Caco-2 (cell line): ENCODE measurements around the gene SHLD2. TPM values are rescaled to one million over a fixed set of nuclear protein-coding genes. Genes with fewer than 3 reads are reported as not detected.
"Not testable (repeated sequence)": the region's sequence is repeated elsewhere in the genome, so short reads cannot be mapped to it uniquely, and the experiment has no call there.

Experiments used
- BruUV-seq: library from RNA; stranded (reverse); fragments of 400-500 nt; replicated peaks from 2 replicates; lab custom pipeline; 2021; lab: Mats Ljungman, UMichigan
- CTCF ChIA-PET: fragments of 300-600 bp; sonication (Branson Sonifier 250); formaldehyde crosslinking; loops from one replicate; lab custom pipeline; 2022; ENCODE audit warnings: antibody characterized with exemption; lab: Charles Lee
- POLR2A ChIA-PET: fragments of 300-600 bp; sonication (Branson Sonifier 250); formaldehyde crosslinking; loops from one replicate; lab custom pipeline; 2022; ENCODE audit warnings: antibody characterized with exemption; lab: Charles Lee
- DNase-seq, 2 experiments: peaks; one replicate each; pipeline versions ENCODE4 v3.0.0 to v3.0.0-alpha.2; 2020 to 2022
- H3K27me3 ChIP-seq: replicated peaks from 2 replicates; pipeline ENCODE4 v1.6.0; 2011; ENCODE audit warnings: low read length; ENCODE audit not compliant: control insufficient read depth, insufficient read depth
- H3K36me3 ChIP-seq: 2 replicates; pipeline ENCODE4 v1.5.1; 2011; ENCODE audit warnings: low read length; ENCODE audit not compliant: control insufficient read depth, insufficient read depth
- H3K4me1 ChIP-seq: fragments of 250-450 bp; sonication (Bioruptor Pico); 2 replicates; pipeline ENCODE4 v1.5.1; 2020; ENCODE audit warnings: mild to moderate bottlenecking
- H3K4me3 ChIP-seq: 2 replicates; pipeline ENCODE4 v1.5.1; 2011; ENCODE audit warnings: low read depth, mild to moderate bottlenecking, control low read depth, low read length
- H3K9me3 ChIP-seq: fragments of 250-450 bp; sonication (Bioruptor Pico); 2 replicates; pipeline ENCODE4 v1.5.1; 2020; ENCODE audit warnings: mild to moderate bottlenecking, moderate library complexity
- H3K27ac Mint-ChIP-seq: one replicate; pipeline ENCODE4 v1.8.0; 2022; ENCODE audit warnings: mixed read lengths; ENCODE audit not compliant: unreplicated experiment
- H3K27me3 Mint-ChIP-seq: one replicate; pipeline ENCODE4 v1.8.0; 2022; ENCODE audit warnings: mixed read lengths; ENCODE audit not compliant: insufficient read depth, unreplicated experiment
- H3K36me3 Mint-ChIP-seq: one replicate; pipeline ENCODE4 v1.8.0; 2022; ENCODE audit warnings: mild to moderate bottlenecking, mixed read lengths; ENCODE audit not compliant: insufficient read depth, unreplicated experiment
- H3K4me1 Mint-ChIP-seq: one replicate; pipeline ENCODE4 v1.8.0; 2022; ENCODE audit warnings: low read depth, mixed read lengths; ENCODE audit not compliant: unreplicated experiment
- H3K4me3 Mint-ChIP-seq: one replicate; pipeline ENCODE4 v1.8.0; 2022; ENCODE audit warnings: mild to moderate bottlenecking, moderate library complexity, mixed read lengths; ENCODE audit not compliant: unreplicated experiment
- H3K9me3 Mint-ChIP-seq: one replicate; pipeline ENCODE4 v1.8.0; 2022; ENCODE audit warnings: mixed read lengths; ENCODE audit not compliant: unreplicated experiment
- intact Hi-C: fragments of 100-400 bp; cut with micrococcal nuclease; formaldehyde crosslinking; loops from one replicate; pipeline ENCODE4 v1.10.0; 2022; ENCODE audit not compliant: unreplicated experiment
- total RNA-seq: library from RNA; stranded (reverse); gene quantifications from 2 replicates; pipeline ENCODE4 v1.2.3, GENCODE V29; 2022

Gene SHLD2
- total RNA-seq, 1 experiment from 2014 or later = 51.0 TPM

DNA sequence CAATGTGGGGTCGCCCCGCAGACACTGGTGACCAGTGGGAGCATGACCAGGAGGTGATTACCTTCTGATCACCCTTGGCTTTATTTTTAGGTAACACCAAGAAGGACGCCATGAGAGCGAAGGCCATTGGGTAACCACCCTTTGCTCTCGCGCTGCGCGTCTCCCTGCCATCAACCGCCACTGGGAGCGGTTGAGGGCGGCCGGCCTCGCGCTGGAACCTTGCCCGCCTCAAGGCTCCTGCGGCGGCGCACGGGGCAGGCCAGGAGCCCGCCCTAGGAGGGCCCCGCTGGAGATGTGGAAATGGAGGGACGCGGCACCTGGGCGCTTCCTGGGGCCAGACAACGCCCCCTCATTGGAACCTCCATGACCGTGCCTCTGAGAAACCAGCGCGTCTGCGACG is 127.8 kb downstream of the SHLD2 start:
- BruUV-seq, H3K4me1 Mint-ChIP-seq, H3K27ac Mint-ChIP-seq, H3K27me3 ChIP-seq, H3K9me3 Mint-ChIP-seq, H3K9me3 ChIP-seq, H3K36me3 ChIP-seq, H3K4me3 Mint-ChIP-seq, CTCF ChIA-PET, H3K36me3 Mint-ChIP-seq, H3K27me3 Mint-ChIP-seq, intact Hi-C loops, H3K4me1 ChIP-seq, H3K4me3 ChIP-seq, DNase-seq, POLR2A ChIA-PET: not testable (repeated sequence)

DNA sequence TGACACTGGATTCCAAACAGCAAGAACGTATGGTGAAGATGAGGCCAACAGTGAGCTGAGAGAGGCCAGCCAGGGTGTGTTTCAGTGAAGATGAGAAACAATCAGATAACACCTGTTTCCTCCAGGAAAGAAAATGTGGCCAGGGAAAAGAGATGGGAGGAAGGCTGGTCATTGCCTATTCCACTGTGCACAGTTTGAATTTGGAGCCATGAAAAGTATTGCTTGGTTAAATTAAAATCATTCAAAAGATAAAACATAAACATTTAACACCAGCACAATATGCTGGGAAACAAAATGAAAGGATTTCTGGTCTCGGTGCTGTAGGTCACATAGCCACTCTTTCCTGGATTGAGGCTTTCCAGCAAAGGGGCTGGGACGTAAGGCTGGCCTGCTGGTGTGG is 130.1 kb downstream of the SHLD2 start, which contains the start of gene NUTM2A:
Gene NUTM2A, plus strand, starts transcription at position 301 of the 400 bp plus-strand sequence. CDS start 383 bp downstream, outside the sequence.
- POLR2A ChIA-PET, CTCF ChIA-PET, H3K27me3 Mint-ChIP-seq, intact Hi-C loops, H3K9me3 ChIP-seq, H3K36me3 ChIP-seq, H3K27me3 ChIP-seq, H3K27ac Mint-ChIP-seq, H3K4me3 ChIP-seq, H3K4me1 Mint-ChIP-seq, H3K4me3 Mint-ChIP-seq, H3K4me1 ChIP-seq, H3K36me3 Mint-ChIP-seq, BruUV-seq, DNase-seq, H3K9me3 Mint-ChIP-seq: not testable (repeated sequence)

GRCh38 chr10:87228247-87228646 is 133.2 kb downstream of the SHLD2 start:
- H3K27ac Mint-ChIP-seq, H3K4me1 ChIP-seq, H3K36me3 Mint-ChIP-seq, H3K27me3 Mint-ChIP-seq, CTCF ChIA-PET, H3K4me1 Mint-ChIP-seq, POLR2A ChIA-PET, H3K9me3 Mint-ChIP-seq, intact Hi-C loops, DNase-seq, H3K36me3 ChIP-seq, BruUV-seq, H3K4me3 ChIP-seq, H3K4me3 Mint-ChIP-seq, H3K27me3 ChIP-seq, H3K9me3 ChIP-seq: not testable (repeated sequence)

DNA sequence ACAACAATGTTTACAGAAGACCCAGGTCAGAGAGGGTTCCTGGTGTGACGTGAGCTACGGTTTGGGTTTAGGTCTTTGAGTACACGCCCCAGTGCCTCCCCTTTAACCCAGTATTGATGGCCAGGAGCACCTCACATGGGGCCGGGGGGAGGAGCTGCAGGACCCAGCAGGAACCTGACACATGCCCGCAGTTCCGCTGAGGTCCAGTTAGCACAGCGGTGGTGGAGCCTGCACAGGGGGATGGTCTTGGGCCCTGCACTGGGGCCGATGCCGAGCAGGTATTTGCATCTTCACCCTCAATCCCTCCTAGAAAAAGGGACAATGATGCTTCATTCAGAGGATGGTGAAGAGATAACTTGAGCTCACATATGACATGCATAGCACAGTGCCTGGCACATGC is 134.2 kb downstream of the SHLD2 start:
- H3K9me3 Mint-ChIP-seq, intact Hi-C loops, CTCF ChIA-PET, POLR2A ChIA-PET, DNase-seq, H3K4me3 Mint-ChIP-seq, H3K27me3 ChIP-seq, H3K36me3 ChIP-seq, BruUV-seq, H3K27ac Mint-ChIP-seq, H3K4me1 Mint-ChIP-seq, H3K4me3 ChIP-seq, H3K9me3 ChIP-seq, H3K36me3 Mint-ChIP-seq, H3K4me1 ChIP-seq, H3K27me3 Mint-ChIP-seq: not testable (repeated sequence)

DNA sequence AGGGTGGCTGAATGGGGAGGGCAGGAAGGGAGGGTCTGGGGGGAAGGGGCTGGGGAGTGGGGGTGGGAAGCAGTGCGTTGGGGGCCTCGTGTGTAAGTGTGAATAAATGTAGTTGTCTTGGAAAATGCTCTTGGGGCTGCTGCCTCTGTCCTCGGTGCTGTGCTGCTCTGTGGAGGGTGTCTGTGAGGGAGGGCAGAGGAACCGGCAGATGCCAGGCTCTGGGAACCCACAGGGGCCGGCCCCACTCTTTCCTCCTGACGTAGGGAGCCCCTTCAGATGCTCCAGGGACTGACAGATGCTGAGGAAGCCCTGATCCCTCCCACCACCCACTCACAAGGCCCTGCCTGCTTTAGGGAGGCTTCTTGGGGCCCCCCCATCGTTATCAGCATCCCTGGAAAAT is 139.8 kb downstream of the SHLD2 start:
- intact Hi-C loops, H3K36me3 Mint-ChIP-seq, H3K27me3 Mint-ChIP-seq, H3K36me3 ChIP-seq, CTCF ChIA-PET, H3K4me3 ChIP-seq, BruUV-seq, DNase-seq, H3K27ac Mint-ChIP-seq, H3K4me1 ChIP-seq, POLR2A ChIA-PET, H3K4me1 Mint-ChIP-seq, H3K4me3 Mint-ChIP-seq, H3K9me3 Mint-ChIP-seq, H3K27me3 ChIP-seq, H3K9me3 ChIP-seq: not testable (repeated sequence)

GRCh38 chr10:87237244-87237643 is 142.2 kb downstream of the SHLD2 start:
- H3K4me1 ChIP-seq, CTCF ChIA-PET, H3K27me3 ChIP-seq, H3K9me3 ChIP-seq, H3K4me3 Mint-ChIP-seq, intact Hi-C loops, H3K36me3 Mint-ChIP-seq, H3K4me3 ChIP-seq, H3K27ac Mint-ChIP-seq, H3K9me3 Mint-ChIP-seq, POLR2A ChIA-PET, BruUV-seq, H3K4me1 Mint-ChIP-seq, H3K36me3 ChIP-seq, H3K27me3 Mint-ChIP-seq, DNase-seq: not testable (repeated sequence)

DNA sequence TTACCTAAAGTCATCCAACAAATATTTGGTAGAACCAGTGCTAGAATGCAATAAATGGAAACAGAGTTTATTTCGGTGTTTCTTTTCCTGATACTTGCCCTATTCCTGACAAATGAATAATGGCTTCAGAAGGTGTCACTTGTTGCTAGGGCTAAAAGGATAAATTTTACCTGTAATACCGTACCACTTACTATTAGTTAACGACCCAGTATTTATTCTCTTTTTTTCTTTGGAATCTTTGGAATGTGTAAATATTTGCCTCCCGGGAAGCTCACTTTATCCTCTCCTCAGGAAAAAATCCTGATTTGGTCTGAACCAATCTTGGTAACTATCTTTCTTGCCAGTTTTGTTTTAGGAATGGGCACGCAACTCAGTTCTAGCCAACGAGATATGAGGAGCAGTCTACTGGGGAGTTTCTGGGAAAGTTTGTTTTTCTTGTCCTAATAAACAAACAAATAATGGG is 144.4 kb downstream of the SHLD2 start:
- intact Hi-C loops, H3K9me3 Mint-ChIP-seq, POLR2A ChIA-PET, H3K4me3 Mint-ChIP-seq, H3K9me3 ChIP-seq, BruUV-seq, H3K36me3 ChIP-seq, H3K36me3 Mint-ChIP-seq, CTCF ChIA-PET, H3K4me1 ChIP-seq, H3K27ac Mint-ChIP-seq, H3K4me1 Mint-ChIP-seq, H3K4me3 ChIP-seq, H3K27me3 Mint-ChIP-seq, DNase-seq, H3K27me3 ChIP-seq: not testable (repeated sequence)
